Calu3 (cell line): ENCODE data around the gene B4GALT2. TPM values are rescaled to one million over a fixed set of nuclear protein-coding genes. Genes with fewer than 3 reads are reported as not detected.

Experiments used
- BruUV-seq: library from RNA; stranded (reverse); fragments of 400-500 nt; replicated peaks from 2 replicates; lab custom pipeline; 2021; lab: Mats Ljungman, UMichigan
- CTCF ChIA-PET: fragments of 300-600 bp; sonication (Branson Sonifier 250); formaldehyde crosslinking; loops from one replicate; lab custom pipeline; 2022; ENCODE audit warnings: antibody characterized with exemption; lab: Charles Lee
- DNase-seq: peaks from one replicate; pipeline ENCODE4 v3.0.0; 2022
- H3K27ac Mint-ChIP-seq: one replicate; pipeline ENCODE4 v1.8.0; 2022; ENCODE audit warnings: mixed read lengths; ENCODE audit not compliant: unreplicated experiment
- H3K27me3 Mint-ChIP-seq: one replicate; pipeline ENCODE4 v1.8.0; 2022; ENCODE audit warnings: mixed read lengths; ENCODE audit not compliant: unreplicated experiment
- H3K36me3 Mint-ChIP-seq: one replicate; pipeline ENCODE4 v1.8.0; 2022; ENCODE audit warnings: mild to moderate bottlenecking, moderate library complexity, mixed read lengths; ENCODE audit not compliant: insufficient read depth, unreplicated experiment
- H3K4me1 Mint-ChIP-seq: one replicate; pipeline ENCODE4 v1.8.0; 2022; ENCODE audit warnings: mild to moderate bottlenecking, low read depth, mixed read lengths; ENCODE audit not compliant: unreplicated experiment
- H3K4me3 Mint-ChIP-seq: one replicate; pipeline ENCODE4 v1.8.0; 2022; ENCODE audit warnings: mild to moderate bottlenecking, low read depth, moderate library complexity, mixed read lengths; ENCODE audit not compliant: unreplicated experiment
- H3K9me3 Mint-ChIP-seq: one replicate; pipeline ENCODE4 v1.8.0; 2022; ENCODE audit warnings: low read depth, mixed read lengths; ENCODE audit not compliant: unreplicated experiment
- CTCF ChIP-seq: fragments of 200-600 bp; IDR thresholded peaks from one replicate; pipeline ENCODE4 v1.8.0; 2022; ENCODE audit warnings: antibody characterized with exemption; ENCODE audit not compliant: unreplicated experiment
- intact Hi-C: fragments of 100-400 bp; cut with micrococcal nuclease; formaldehyde crosslinking; loops from one replicate; pipeline ENCODE4 v1.10.0; 2022; ENCODE audit not compliant: unreplicated experiment
- total RNA-seq: library from RNA; stranded (reverse); gene quantifications from 2 replicates; pipeline ENCODE4 v1.2.3, GENCODE V29; 2022

Gene B4GALT2
- total RNA-seq, 1 experiment from 2014 or later: 50.9 TPM

GRCh38 chr1:43962324-43962723 is 16.7 kb upstream of the B4GALT2 start:
- no peaks in the 10 kb centered on the region for H3K27me3 Mint-ChIP-seq
- no peak overlapping the region for H3K27ac Mint-ChIP-seq
- no peaks in the 10 kb centered on the region for H3K36me3 Mint-ChIP-seq
- TF ChIP-seq CTCF: no peak
- H3K4me3 Mint-ChIP-seq: no peak overlapping the region
- CTCF ChIA-PET: no interaction called here
- no TSS peak for BruUV-seq
- no peaks in the 10 kb centered on the region for H3K4me1 Mint-ChIP-seq
- intact Hi-C loops: no loop called here
- no peak for DNase-seq
- no peaks in the 10 kb centered on the region for H3K9me3 Mint-ChIP-seq

DNA sequence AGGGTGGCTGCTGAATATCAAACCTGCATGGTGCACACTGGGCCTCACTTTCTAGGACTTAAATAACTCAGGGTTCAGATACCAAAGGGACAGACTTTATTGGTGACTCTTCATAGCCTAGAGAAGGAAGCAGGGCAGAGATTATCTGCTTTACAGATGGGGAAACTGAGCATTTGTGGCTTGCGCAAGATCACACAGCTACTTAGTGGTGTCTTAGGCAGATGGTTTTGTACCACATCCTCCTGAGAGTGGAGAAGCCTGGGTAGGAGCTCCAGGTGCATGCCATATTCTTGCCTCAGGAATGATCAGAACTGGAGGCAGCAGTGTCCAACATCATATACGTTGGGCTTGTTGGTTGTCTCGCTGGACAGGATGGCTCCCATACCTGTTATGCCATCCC is 16.0 kb upstream of the B4GALT2 start:
- no peaks in the 10 kb centered on the region for H3K27me3 Mint-ChIP-seq
- no peak overlapping the region for H3K27ac Mint-ChIP-seq
- no peaks in the 10 kb centered on the region for H3K9me3 Mint-ChIP-seq
- no TSS peak for BruUV-seq
- DNase-seq: no peak
- no peaks in the 10 kb centered on the region for H3K4me1 Mint-ChIP-seq
- intact Hi-C loops: no loop called here
- no peaks in the 10 kb centered on the region for H3K36me3 Mint-ChIP-seq
- no peak overlapping the region for H3K4me3 Mint-ChIP-seq
- no peak for TF ChIP-seq CTCF
- CTCF ChIA-PET: no interaction called here

GRCh38 chr1:43963890-43964289 is 15.1 kb upstream of the B4GALT2 start:
- Mint-ChIP-seq H3K4me3 (no peak overlapping the region), H3K36me3 (no peaks in the 10 kb centered on the region), H3K27me3 (no peaks in the 10 kb centered on the region), H3K9me3 (no peaks in the 10 kb centered on the region), H3K4me1 (no peaks in the 10 kb centered on the region), H3K27ac (no peak overlapping the region)
- intact Hi-C loops: no loop called here
- no TSS peak for BruUV-seq
- CTCF ChIA-PET: no interaction called here
- DNase-seq: no peak
- no peak for TF ChIP-seq CTCF

- Mint-ChIP-seq H3K36me3 (peaks cover 10% of the 10 kb centered on the region), H3K9me3 (no peaks in the 10 kb centered on the region), H3K4me3 (no peak overlapping the region), H3K27ac (no peak overlapping the region), H3K27me3 (no peaks in the 10 kb centered on the region), H3K4me1 (no peaks in the 10 kb centered on the region)
- CTCF ChIA-PET: no interaction called here
- no peak for DNase-seq
- no peak for TF ChIP-seq CTCF
- intact Hi-C loops: no loop called here
- BruUV-seq: no TSS peak
These were observed 13.7 kb upstream of the B4GALT2 start for GRCh38 chr1:43965316-43965715.
